ENCODE data around the gene ZXDB. TPM values are rescaled to one million over a fixed set of nuclear protein-coding genes. Genes with fewer than 3 reads are reported as not detected.

The ZXDB gene
- total RNA-seq (2022; extraction: Qiagen RNA extraction; ENCODE audit: low read depth): 3.0 to 7.1 TPM (median 6.8 TPM) in 5 replicates

GRCh38 chrX:57591284-57592159, at the start of gene ZXDB:
Gene ZXDB (plus strand): TSS chrX:57592011. CDS start chrX:57592049, 38 bp downstream.

Other genes with a start within 250 kb of the ZXDB start
- gene NLRP2B, start 88.2 kb downstream of the ZXDB start, total RNA-seq (2022; extraction: Qiagen RNA extraction; ENCODE audit: low read depth): not detected in 5 replicates